ENCODE data around the gene CACNA1S. TPM values are rescaled to one million over a fixed set of nuclear protein-coding genes. Genes with fewer than 3 reads are reported as not detected.

The CACNA1S gene
- total RNA-seq, 1 experiment from 2014 or later: 0.02 TPM

GRCh38 chr1:201088901-201089525 lies 23.2 kb downstream of the CACNA1S start (continued):
- TF ChIP-seq, protein P1, sequence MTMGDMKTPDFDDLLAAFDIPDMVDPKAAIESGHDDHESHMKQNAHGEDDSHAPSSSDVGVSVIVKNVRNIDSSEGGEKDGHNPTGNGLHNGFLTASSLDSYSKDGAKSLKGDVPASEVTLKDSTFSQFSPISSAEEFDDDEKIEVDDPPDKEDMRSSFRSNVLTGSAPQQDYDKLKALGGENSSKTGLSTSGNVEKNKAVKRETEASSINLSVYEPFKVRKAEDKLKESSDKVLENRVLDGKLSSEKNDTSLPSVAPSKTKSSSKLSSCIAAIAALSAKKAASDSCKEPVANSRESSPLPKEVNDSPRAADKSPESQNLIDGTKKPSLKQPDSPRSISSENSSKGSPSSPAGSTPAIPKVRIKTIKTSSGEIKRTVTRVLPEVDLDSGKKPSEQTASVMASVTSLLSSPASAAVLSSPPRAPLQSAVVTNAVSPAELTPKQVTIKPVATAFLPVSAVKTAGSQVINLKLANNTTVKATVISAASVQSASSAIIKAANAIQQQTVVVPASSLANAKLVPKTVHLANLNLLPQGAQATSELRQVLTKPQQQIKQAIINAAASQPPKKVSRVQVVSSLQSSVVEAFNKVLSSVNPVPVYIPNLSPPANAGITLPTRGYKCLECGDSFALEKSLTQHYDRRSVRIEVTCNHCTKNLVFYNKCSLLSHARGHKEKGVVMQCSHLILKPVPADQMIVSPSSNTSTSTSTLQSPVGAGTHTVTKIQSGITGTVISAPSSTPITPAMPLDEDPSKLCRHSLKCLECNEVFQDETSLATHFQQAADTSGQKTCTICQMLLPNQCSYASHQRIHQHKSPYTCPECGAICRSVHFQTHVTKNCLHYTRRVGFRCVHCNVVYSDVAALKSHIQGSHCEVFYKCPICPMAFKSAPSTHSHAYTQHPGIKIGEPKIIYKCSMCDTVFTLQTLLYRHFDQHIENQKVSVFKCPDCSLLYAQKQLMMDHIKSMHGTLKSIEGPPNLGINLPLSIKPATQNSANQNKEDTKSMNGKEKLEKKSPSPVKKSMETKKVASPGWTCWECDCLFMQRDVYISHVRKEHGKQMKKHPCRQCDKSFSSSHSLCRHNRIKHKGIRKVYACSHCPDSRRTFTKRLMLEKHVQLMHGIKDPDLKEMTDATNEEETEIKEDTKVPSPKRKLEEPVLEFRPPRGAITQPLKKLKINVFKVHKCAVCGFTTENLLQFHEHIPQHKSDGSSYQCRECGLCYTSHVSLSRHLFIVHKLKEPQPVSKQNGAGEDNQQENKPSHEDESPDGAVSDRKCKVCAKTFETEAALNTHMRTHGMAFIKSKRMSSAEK (CRISPR knock-in tag; IDR thresholded peaks at IDR 0.05; ENCODE audit: borderline replicate concordance): no peak
- no peak for TF ChIP-seq ZNF138 (CRISPR knock-in tag; conservative IDR thresholded peaks at IDR 0.05)
- TF ChIP-seq, protein P2, sequence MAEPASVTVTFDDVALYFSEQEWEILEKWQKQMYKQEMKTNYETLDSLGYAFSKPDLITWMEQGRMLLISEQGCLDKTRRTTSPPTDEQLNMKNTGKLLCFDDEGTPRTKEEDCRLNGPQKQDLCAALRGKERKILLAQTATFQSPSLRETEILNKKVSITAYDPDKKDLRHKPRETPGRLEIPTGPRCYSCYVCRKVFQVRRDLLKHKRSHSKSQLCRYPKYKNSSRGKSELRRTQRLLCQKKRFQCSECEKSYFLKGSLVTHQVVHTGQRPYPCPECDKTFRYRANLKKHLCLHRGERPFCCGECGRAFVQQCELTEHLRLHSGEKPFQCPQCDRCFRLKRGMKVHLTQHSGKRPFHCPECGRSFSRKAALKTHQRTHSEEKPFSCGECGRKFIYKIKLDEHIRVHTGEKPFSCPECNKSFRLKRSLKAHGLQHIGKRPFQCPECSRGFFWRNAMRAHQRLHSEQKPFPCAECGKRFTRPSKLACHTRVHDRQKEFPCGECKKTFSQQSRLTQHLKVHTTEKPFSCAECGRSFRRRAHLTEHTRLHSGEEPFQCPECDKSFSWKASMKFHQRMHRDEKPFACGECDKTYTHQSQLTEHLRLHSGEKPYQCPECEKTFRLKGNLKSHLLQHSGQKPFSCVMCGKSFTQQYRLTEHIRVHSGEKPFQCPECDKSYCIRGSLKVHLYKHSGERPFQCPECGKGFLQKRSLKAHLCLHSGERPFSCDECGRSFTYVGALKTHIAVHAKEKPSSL (CRISPR knock-in tag; conservative IDR thresholded peaks at IDR 0.05): no peak
- TF ChIP-seq MYBL2 (CRISPR knock-in tag; IDR thresholded peaks at IDR 0.05): no peak
- no peak for TF ChIP-seq MXD4 (CRISPR knock-in tag; IDR thresholded peaks at IDR 0.05; ENCODE audit: borderline replicate concordance)
- no peak for TF ChIP-seq FOXJ3 (CRISPR knock-in tag; IDR thresholded peaks at IDR 0.05; ENCODE audit: borderline replicate concordance)
- no peak for TF ChIP-seq PRRX2 (CRISPR knock-in tag; IDR thresholded peaks at IDR 0.05)
- TF ChIP-seq MLX (CRISPR knock-in tag; IDR thresholded peaks at IDR 0.05): no peak
- TF ChIP-seq, protein P3, sequence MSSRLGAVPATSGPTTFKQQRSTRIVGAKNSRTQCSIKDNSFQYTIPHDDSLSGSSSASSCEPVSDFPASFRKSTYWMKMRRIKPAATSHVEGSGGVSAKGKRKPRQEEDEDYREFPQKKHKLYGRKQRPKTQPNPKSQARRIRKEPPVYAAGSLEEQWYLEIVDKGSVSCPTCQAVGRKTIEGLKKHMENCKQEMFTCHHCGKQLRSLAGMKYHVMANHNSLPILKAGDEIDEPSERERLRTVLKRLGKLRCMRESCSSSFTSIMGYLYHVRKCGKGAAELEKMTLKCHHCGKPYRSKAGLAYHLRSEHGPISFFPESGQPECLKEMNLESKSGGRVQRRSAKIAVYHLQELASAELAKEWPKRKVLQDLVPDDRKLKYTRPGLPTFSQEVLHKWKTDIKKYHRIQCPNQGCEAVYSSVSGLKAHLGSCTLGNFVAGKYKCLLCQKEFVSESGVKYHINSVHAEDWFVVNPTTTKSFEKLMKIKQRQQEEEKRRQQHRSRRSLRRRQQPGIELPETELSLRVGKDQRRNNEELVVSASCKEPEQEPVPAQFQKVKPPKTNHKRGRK (CRISPR knock-in tag; IDR thresholded peaks at IDR 0.05; ENCODE audit: borderline replicate concordance): no peak
- TF ChIP-seq NR2C2 (CRISPR knock-in tag; IDR thresholded peaks at IDR 0.05): no peak
- no peak for TF ChIP-seq TEAD1 (CRISPR knock-in tag; IDR thresholded peaks at IDR 0.05)

- Mint-ChIP-seq H3K4me3 (no peak overlapping the region), H3K9me3 (no peaks in the 10 kb centered on the region), H3K27ac (no peak overlapping the region), H3K4me1 (peaks cover 6% of the 10 kb centered on the region; the same call in 1 of the 2 replicates), H3K36me3 (no peaks in the 10 kb centered on the region), H3K27me3 (ENCODE audit: low read depth) (no peaks in the 10 kb centered on the region)
- ChIA-PET POLR2A (no interaction called here), CTCF (interaction anchor here (2.2 kb wide), 1 partner anchor 26 kb away, joined by 13 read pairs; no protein-coding TSS in a partner anchor)
- TF ChIP-seq NFATC4 (CRISPR knock-in tag; IDR thresholded peaks at IDR 0.05) (no peak), FOXP1 (CRISPR knock-in tag; IDR thresholded peaks at IDR 0.05; ENCODE audit: borderline replicate concordance) (no peak), NR3C1 (CRISPR knock-in tag; conservative IDR thresholded peaks at IDR 0.05; ENCODE audit: low read depth) (no peak), HMGA2 (CRISPR knock-in tag; IDR thresholded peaks at IDR 0.05) (no peak), ZMAT4 (CRISPR knock-in tag; IDR thresholded peaks at IDR 0.05) (no peak)
- TF ChIP-seq, protein P4, sequence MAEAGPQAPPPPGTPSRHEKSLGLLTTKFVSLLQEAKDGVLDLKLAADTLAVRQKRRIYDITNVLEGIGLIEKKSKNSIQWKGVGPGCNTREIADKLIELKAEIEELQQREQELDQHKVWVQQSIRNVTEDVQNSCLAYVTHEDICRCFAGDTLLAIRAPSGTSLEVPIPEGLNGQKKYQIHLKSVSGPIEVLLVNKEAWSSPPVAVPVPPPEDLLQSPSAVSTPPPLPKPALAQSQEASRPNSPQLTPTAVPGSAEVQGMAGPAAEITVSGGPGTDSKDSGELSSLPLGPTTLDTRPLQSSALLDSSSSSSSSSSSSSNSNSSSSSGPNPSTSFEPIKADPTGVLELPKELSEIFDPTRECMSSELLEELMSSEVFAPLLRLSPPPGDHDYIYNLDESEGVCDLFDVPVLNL (CRISPR knock-in tag; IDR thresholded peaks at IDR 0.05; ENCODE audit: borderline replicate concordance, low read depth): no peak
- TF ChIP-seq, protein P5, sequence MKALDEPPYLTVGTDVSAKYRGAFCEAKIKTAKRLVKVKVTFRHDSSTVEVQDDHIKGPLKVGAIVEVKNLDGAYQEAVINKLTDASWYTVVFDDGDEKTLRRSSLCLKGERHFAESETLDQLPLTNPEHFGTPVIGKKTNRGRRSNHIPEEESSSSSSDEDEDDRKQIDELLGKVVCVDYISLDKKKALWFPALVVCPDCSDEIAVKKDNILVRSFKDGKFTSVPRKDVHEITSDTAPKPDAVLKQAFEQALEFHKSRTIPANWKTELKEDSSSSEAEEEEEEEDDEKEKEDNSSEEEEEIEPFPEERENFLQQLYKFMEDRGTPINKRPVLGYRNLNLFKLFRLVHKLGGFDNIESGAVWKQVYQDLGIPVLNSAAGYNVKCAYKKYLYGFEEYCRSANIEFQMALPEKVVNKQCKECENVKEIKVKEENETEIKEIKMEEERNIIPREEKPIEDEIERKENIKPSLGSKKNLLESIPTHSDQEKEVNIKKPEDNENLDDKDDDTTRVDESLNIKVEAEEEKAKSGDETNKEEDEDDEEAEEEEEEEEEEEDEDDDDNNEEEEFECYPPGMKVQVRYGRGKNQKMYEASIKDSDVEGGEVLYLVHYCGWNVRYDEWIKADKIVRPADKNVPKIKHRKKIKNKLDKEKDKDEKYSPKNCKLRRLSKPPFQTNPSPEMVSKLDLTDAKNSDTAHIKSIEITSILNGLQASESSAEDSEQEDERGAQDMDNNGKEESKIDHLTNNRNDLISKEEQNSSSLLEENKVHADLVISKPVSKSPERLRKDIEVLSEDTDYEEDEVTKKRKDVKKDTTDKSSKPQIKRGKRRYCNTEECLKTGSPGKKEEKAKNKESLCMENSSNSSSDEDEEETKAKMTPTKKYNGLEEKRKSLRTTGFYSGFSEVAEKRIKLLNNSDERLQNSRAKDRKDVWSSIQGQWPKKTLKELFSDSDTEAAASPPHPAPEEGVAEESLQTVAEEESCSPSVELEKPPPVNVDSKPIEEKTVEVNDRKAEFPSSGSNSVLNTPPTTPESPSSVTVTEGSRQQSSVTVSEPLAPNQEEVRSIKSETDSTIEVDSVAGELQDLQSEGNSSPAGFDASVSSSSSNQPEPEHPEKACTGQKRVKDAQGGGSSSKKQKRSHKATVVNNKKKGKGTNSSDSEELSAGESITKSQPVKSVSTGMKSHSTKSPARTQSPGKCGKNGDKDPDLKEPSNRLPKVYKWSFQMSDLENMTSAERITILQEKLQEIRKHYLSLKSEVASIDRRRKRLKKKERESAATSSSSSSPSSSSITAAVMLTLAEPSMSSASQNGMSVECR (CRISPR knock-in tag; IDR thresholded peaks at IDR 0.05; ENCODE audit: borderline replicate concordance): no peak
- TF ChIP-seq, protein P3 (CRISPR knock-in tag; IDR thresholded peaks at IDR 0.05; ENCODE audit: borderline replicate concordance): no peak
- DNase-seq (ENCODE audit: low spot score) (no peak), ATAC-seq (no peak)
Measured at GRCh38 chr1:201088395-201088794, 23.8 kb downstream of the CACNA1S start.

Measured in WTC11 (cell line).